ENCODE data around the gene SOX9. TPM values are rescaled to one million over a fixed set of nuclear protein-coding genes. Genes with fewer than 3 reads are reported as not detected.
"Not testable (repeated sequence)": the region's sequence is repeated elsewhere in the genome, so short reads cannot be mapped to it uniquely, and the experiment has no call there.

Gene SOX9
- polyA plus RNA-seq, 2 of the 4 experiments (the other 2 are of a cell fraction): 6.7 to 12.3 TPM

- peak; percentile 21 to 50; a peak in 3 of 6 replicates for ATAC-seq
- WGBS (ENCODE audit: missing lambda C conversion rate): 84% methylated on average over 18 of the region's 18 CpGs
- Histone ChIP-seq H3K4me3 (no peak overlapping the region), H3K4me1 (peaks cover 11% of the 10 kb centered on the region), H3K27ac (peak overlapping the region in 1 of 2 experiments; percentile 53; a peak in 2 of 6 replicates), H3K9me3 (no peaks in the 10 kb centered on the region), H3K4me2 (peak overlapping the region; percentile 47)
- ChIA-PET CTCF (interaction anchor here (0.6 to 3.4 kb wide), 4 partner anchors 8 to 1343 kb away, joined by 3 to 18 read pairs (median 4); partner anchors contain the start of gene SOX9), POLR2A (no interaction called here)
- TF ChIP-seq CBX2 (IDR thresholded peaks at IDR 0.05; ENCODE audit: borderline replicate concordance, low read depth) (no peak), MAZ (IDR thresholded peaks at IDR 0.05; ENCODE audit: borderline replicate concordance, low read depth, low read length) (no peak), NPAS2 (CRISPR knock-in tag; IDR thresholded peaks at IDR 0.05; ENCODE audit: borderline replicate concordance) (no peak), CBX8 (IDR thresholded peaks at IDR 0.05) (no peak), RARB (CRISPR knock-in tag; IDR thresholded peaks at IDR 0.05) (no peak), HDAC2 (IDR thresholded peaks at IDR 0.05) (no peak), FOXS1 (CRISPR knock-in tag; IDR thresholded peaks at IDR 0.05) (no peak), SREBF2 (IDR thresholded peaks at IDR 0.05) (no peak), TP53 (CRISPR knock-in tag; IDR thresholded peaks at IDR 0.05) (no peak), ATOH8 (CRISPR knock-in tag; IDR thresholded peaks at IDR 0.05; ENCODE audit: low read depth) (no peak)
- no peak for DNase-seq (ENCODE audit: low read depth in 1 of 2, low spot score in 1 of 2)
- no peak for FAIRE-seq
These were observed 10.4 kb upstream of the SOX9 start for GRCh38 chr17:72110231-72110941.

- 27% methylated on average over 4 of the region's 4 CpGs for WGBS (ENCODE audit: missing lambda C conversion rate)
- peak; percentile 12 to 32; a peak in 3 of 6 replicates for ATAC-seq
- no peak for DNase-seq (ENCODE audit: low read depth in 1 of 2, low spot score in 1 of 2)
- ChIA-PET POLR2A (interaction anchor here (0.6 kb wide), 1 partner anchor 1933 kb away, joined by 8 read pairs; no protein-coding TSS in a partner anchor), CTCF (interaction anchor here (0.8 to 3.4 kb wide), 5 partner anchors 7 to 1343 kb away, joined by 3 to 18 read pairs (median 3); partner anchors contain the start of gene SOX9)
- Histone ChIP-seq H3K9me3 (no peaks in the 10 kb centered on the region), H3K4me2 (peak overlapping the region; percentile 47), H3K4me3 (no peak overlapping the region), H3K4me1 (peaks cover 11% of the 10 kb centered on the region), H3K27ac (peak overlapping the region in 1 of 2 experiments; percentile 53; a peak in 2 of 6 replicates)
- TF ChIP-seq HDAC2 (IDR thresholded peaks at IDR 0.05) (no peak), NPAS2 (CRISPR knock-in tag; IDR thresholded peaks at IDR 0.05; ENCODE audit: borderline replicate concordance) (no peak), RARB (CRISPR knock-in tag; IDR thresholded peaks at IDR 0.05) (no peak)
- FAIRE-seq: no peak
These were observed 9.9 kb upstream of the SOX9 start for GRCh38 chr17:72110942-72111318.

DNA sequence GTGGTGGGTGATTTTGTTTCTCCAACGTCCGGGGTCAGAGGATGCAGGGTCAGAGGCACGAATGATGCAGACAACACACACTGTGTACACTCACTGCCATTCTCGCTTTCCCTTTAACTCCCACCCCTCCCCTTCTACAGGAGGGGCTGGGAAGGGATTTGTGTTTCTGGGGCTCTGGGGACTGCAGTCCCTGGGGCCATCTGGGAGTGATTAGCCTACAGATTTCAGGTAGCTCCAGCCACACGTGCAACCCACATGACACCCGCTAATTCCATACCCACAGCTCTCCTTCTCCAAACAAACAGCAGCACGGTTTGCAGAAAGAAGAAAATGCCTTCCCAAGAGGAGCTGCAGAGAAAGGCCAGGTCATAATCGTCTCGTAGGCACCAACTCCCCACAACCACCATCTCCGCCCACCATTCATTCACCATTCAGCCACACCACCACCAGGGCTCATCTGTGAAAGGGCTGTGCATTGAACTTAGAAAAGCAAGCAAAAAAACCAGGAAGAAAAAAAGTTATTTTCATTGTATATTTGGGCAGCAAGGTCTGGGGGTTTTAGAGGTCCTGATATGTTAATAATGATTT, 9.4 kb upstream of the SOX9 start:
- Histone ChIP-seq H3K27ac (peak overlapping the region in 1 of 2 experiments; percentile 53; a peak in 1 of 6 replicates), H3K4me2 (peak overlapping the region; percentile 47), H3K9me3 (no peaks in the 10 kb centered on the region), H3K4me1 (peaks cover 11% of the 10 kb centered on the region), H3K4me3 (no peak overlapping the region)
- no peak for DNase-seq (ENCODE audit: low read depth in 1 of 2, low spot score in 1 of 2)
- no peak for FAIRE-seq
- WGBS (ENCODE audit: missing lambda C conversion rate): 58% methylated on average over 10 of the region's 10 CpGs
- ChIA-PET POLR2A (interaction anchor here (0.6 kb wide), 1 partner anchor 1934 kb away, joined by 8 read pairs; no protein-coding TSS in a partner anchor), CTCF (interaction anchor here (0.8 to 3.4 kb wide), 5 partner anchors 9 to 1344 kb away, joined by 3 to 18 read pairs (median 5); partner anchors contain the start of gene SOX9)
- ATAC-seq: peak in 1 of 2 experiments; percentile 27; a peak in 3 of 6 replicates
- TF ChIP-seq RNF2 (IDR thresholded peaks at IDR 0.05; ENCODE audit: borderline replicate concordance, low read depth) (no peak), ESRRA (IDR thresholded peaks at IDR 0.05; ENCODE audit: borderline replicate concordance, low read length) (no peak), RCOR1 (IDR thresholded peaks at IDR 0.05; ENCODE audit: low read depth, low read length) (no peak), NPAS2 (CRISPR knock-in tag; IDR thresholded peaks at IDR 0.05; ENCODE audit: borderline replicate concordance) (no peak), ATOH8 (CRISPR knock-in tag; IDR thresholded peaks at IDR 0.05; ENCODE audit: low read depth) (no peak), PHF8 (IDR thresholded peaks at IDR 0.05; ENCODE audit: borderline replicate concordance, low read depth) (no peak), FOXS1 (CRISPR knock-in tag; IDR thresholded peaks at IDR 0.05) (no peak), CEBPB (IDR thresholded peaks at IDR 0.05) (no peak), CHD2 (IDR thresholded peaks at IDR 0.05; ENCODE audit: low read length, partially characterized antibody) (no peak)
- TF ChIP-seq, protein P1, sequence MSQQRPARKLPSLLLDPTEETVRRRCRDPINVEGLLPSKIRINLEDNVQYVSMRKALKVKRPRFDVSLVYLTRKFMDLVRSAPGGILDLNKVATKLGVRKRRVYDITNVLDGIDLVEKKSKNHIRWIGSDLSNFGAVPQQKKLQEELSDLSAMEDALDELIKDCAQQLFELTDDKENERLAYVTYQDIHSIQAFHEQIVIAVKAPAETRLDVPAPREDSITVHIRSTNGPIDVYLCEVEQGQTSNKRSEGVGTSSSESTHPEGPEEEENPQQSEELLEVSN (IDR thresholded peaks at IDR 0.05; ENCODE audit: borderline replicate concordance, low read depth): no peak
- TF ChIP-seq, protein P2, sequence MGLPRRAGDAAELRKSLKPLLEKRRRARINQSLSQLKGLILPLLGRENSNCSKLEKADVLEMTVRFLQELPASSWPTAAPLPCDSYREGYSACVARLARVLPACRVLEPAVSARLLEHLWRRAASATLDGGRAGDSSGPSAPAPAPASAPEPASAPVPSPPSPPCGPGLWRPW (IDR thresholded peaks at IDR 0.05): no peak

- POLR2A ChIA-PET; H3K9me3 ChIP-seq; H3K4me3 ChIP-seq; DNase-seq (ENCODE audit: low read depth in 1 of 2, low spot score in 1 of 2); ATAC-seq; FAIRE-seq; H3K4me2 ChIP-seq; H3K27ac ChIP-seq: not testable (repeated sequence)
- WGBS (ENCODE audit: missing lambda C conversion rate): 91% methylated on average over 5 of the region's 5 CpGs
- CTCF ChIA-PET: interaction anchor here (0.9 to 1.6 kb wide), 4 partner anchors 81 to 639 kb away, joined by 3 to 5 read pairs (median 4); no protein-coding TSS in a partner anchor
- H3K4me1 ChIP-seq: peaks cover 11% of the 10 kb centered on the region
These were observed 8.9 kb upstream of the SOX9 start for GRCh38 chr17:72111926-72112325.

Measured in A549 (cell line).